EH (cell line): ENCODE results near the gene SNRPA1.
"Not testable (repeated sequence)": the region's sequence is repeated elsewhere in the genome, so short reads cannot be mapped to it uniquely, and the experiment has no call there.

ENCODE experiments used
- DNase-seq: peaks from one replicate; pipeline ENCODE4 v3.0.0-alpha.2; 2015; ENCODE audit warnings: low read depth

SNRPA1 gene

GRCh38 chr15:101294731-101295606, at the start of gene SNRPA1:
Gene SNRPA1 (minus strand): TSS chr15:101295248. CDS start chr15:101295178, 70 bp downstream.
- peak; percentile 94 for DNase-seq

GRCh38 chr15:101342056-101342455, 47.0 kb upstream of the SNRPA1 start:
- DNase-seq: no peak

GRCh38 chr15:101338502-101339057, 43.5 kb upstream of the SNRPA1 start:
- DNase-seq: no peak

DNA sequence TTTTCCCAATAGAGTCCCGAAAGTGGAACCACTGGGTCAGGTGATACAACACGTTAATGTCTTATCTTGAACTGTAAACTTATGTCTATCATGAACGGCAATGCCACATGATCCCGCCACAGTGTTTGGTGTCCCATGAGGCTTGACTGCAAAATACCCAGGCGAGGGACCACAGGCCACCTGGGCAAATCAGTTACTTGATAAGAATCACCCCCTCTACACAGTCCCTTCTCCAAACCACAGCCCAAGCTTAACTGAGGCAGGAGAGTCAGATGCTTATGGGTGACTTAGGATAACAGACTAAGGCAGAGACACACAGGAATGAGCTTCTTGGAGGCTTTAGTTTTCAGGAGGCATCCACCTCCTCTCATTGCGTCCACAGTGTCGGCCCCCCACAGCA, 42.9 kb upstream of the SNRPA1 start:
- DNase-seq: no peak

- DNase-seq: not testable (repeated sequence)
These were observed 39.1 kb upstream of the SNRPA1 start for GRCh38 chr15:101333907-101334789.

DNA sequence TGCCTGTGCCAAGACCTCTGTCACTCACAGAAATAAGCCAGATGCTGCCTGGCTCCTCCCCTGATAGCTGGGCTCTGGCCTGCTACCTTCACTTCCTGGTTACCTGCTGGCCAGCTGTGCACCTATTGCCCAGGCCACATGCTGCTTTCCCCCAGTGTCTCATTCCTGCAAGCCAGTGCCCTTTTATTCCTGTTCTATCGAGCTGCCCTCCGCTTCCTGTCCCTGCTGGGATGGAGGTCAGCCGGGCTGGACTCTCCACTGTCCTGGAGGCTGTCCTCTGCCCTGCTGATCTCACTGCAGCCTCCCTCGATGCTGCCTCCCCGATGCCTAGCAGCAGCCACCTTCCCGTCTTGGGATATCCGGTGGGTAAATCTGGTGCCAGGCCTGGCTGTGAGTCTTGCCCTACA, 37.0 kb upstream of the SNRPA1 start:
- no peak for DNase-seq

- no peak for DNase-seq
These were observed 34.9 kb upstream of the SNRPA1 start for GRCh38 chr15:101329867-101330380.

DNA sequence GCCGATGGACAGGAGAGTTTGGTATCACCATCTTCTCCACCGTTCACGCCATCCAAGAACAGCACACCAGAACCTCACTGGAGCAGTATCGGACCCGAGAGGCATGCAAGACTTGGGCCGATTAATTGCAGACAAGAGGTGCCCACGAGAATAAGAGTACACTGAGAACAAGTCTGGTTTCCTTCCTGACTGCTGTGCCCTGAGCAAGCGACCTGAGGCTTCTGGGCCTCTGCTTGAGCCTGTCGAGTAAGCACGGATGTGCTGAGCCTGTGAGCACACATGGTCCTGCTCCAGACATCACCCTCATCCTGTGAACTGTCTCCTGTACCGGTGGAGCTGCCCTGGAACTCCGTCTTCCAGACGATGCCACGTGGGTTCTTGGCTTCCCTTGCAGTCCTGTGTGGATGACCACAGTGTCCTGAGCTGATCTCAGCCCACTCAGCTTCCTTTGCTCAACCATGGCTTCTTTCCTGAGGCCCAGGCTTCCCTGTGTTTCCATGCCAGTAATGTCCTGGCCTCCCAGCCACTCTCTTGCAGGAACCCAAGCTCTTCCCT, 34.3 kb upstream of the SNRPA1 start:
- DNase-seq: no peak

GRCh38 chr15:101328001-101328400, 33.0 kb upstream of the SNRPA1 start:
- no peak for DNase-seq

DNA sequence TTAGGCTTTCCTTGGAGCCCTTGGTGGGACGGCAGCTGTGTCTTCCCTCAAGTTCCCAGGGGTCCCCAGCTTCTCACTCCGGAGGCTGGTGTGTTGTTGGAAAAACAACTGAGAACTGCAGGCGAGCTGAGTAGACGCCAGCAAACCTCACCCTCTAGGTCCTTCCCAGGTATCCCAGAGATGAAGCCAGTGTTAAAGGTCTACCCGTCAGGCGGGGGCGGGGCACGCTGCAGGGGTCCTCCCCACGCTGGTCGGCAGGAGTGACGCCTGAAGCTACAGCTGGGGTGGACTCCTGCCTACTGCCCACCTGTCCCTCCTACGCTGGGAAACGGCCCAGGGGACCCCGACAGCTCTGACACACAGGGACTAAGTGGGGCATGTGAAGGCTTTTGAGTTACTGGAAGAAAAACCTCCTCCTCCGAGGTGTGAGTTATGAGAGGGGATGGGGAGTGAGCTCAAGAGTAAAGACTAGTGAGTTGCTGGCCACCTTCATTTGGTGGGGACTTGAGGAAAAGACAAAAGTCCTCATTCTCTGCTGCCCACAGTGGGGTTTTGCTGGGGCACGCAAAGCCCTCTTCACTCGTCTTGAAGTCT, 32.2 kb upstream of the SNRPA1 start:
- DNase-seq: no peak

DNA sequence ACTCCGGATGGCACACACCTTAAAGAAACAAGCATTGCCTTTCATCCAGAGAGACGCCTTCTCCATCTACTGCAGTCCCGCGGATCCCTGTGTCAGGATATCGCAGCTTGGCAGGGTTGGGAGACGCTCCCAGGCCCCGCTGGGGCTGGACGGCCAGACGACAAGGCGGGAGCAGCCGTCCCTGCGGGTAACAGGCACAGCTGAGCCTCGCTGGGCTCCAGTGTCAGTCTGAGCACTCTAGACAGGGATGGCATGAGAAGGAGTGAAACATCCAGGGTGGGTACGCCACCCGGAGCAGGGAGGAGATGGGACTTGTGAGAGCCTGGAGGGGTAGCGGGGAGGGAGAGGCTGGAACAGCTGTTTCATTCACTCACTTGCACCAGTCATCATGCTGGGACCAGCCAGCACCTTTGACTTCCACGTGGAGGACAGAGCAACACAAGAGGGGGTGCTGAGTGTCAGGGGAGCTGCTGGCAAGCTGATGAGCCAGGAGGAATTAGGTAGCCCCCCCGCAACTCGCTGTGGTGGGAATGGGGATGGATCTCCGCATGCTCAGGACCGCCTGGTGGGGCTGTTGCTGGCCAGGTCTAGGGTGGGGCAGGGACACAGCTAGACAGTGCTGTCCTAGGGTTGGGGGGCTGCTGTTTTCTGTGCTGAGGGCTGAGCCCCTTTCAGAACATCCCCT, 31.6 kb upstream of the SNRPA1 start:
- DNase-seq: no peak

DNA sequence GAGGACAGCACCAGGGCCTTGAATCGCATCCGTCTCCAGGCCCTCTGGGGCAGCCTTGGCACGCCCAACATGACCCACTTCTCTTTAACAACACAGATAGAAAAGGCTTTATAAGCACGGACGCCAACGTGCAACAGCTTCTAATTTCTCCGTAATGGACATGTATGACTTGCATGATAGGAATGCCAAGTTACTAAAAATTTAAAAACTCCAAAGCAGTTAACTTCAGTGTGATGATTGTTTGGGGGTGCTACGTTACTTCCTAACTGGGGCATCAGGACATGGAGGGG, 30.9 kb upstream of the SNRPA1 start:
- DNase-seq: no peak

- DNase-seq: no peak
These were observed 30.4 kb upstream of the SNRPA1 start for GRCh38 chr15:101325263-101326025.

- no peak for DNase-seq
These were observed 29.6 kb upstream of the SNRPA1 start for GRCh38 chr15:101324524-101325177.

DNA sequence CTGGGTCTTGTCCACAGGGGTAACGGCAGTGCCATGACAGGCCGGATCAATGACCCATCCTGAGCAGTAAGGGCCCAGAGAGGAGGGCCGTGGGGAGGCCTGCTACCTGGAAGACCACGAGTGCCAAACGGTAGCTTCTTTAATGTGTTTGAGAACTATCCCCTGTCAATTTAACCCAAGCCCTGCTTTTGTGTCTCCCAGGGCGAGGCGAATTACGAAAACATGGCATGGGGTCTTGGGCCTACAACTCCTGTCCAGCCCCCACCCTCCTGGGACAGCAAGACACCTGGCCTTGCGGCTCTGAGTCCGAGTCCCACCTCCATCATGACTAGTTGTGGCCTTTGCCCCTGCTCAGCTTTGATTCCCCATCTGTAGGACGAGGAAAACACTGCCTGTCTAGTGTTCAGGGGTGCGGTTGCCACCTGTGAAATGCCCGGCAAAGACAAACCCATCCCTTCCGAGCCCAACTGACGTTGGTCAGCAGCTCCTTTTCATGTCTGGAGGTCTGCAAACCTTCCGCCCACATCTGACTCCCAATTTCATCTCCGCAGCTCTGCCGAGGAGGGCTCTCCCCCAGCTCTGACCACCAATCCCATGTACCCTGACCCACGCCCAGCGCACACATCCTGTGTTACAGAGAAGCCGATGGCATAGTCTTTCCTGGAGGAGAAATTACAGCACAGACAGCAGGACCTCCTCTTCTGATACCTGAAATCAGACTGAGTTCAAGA, 28.9 kb upstream of the SNRPA1 start:
- no peak for DNase-seq

DNA sequence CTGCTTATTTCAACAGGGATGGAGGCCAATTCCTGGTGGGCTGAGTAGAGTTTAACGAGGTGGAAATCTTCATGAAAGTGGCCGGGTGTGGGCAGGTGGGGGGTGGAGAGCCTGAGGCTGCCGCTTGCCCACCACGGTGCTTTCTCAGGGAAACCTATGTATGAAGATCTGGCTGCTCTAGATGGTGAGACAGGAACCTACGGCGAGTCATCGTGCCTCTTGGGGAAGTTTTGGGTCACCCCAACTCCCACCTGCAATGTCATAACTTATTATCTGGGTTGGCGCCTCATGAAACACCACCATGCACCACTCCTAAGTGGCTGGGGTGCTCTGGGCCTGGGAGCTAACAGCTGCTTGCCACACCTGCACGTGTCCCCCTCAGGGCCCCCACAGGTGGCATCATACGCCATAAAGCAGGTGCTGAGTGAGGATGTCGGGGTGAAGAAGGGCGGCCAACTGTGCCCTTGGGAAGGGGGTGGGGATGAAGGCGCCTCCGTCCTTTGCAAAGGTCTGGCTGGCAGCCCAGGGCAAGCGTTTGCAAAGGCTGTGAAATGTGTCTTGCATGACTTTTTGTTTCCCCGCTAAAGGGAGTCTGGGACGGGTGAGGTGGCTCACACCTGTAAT, 27.9 kb upstream of the SNRPA1 start:
- DNase-seq: no peak

- no peak for DNase-seq
These were observed 27.1 kb upstream of the SNRPA1 start for GRCh38 chr15:101322016-101322695.

DNA sequence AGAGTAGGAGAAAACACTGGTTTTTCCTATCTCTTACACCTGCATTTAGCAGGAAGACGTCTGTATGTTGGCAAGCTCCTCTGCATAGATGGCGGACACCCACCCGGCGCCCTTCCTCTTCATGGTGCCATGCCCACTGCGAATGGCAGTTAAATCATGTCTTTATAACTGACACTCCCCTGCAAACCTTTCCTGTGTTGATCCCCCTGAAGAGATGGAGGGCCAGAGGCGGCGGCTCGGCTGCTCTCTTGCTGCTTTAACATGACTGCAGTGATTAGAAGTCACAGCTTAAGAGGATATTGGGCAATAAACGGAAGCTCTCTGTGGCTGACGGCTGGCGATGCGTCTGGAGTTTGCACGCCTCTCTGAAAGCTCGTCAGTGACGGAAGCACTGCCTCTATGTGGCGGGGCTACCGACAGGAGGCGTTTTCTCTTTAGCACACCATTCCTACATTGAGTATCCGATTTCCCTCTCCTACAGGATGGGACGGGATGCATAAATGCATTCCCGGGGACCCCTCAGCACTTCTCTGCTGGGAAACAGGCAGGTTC, 25.5 kb upstream of the SNRPA1 start:
- DNase-seq: no peak
